ENCODE results near the gene MAP6.
A peak's percentile ranks its signal among the peaks of the same experiment; 100 is the strongest.

Gene MAP6

GRCh38 chr11:75567971-75568370, 100.9 kb downstream of the MAP6 start:
- DNase-seq (ENCODE audit: low read depth), result no peak

- DNase-seq (ENCODE audit: low read depth), result no peak
These were observed 102.0 kb downstream of the MAP6 start for GRCh38 chr11:75566763-75567279.

GRCh38 chr11:75565916-75566762, 102.7 kb downstream of the MAP6 start:
- no peak for DNase-seq (ENCODE audit: low read depth)

GRCh38 chr11:75565221-75565814, 103.5 kb downstream of the MAP6 start:
- DNase-seq (ENCODE audit: low read depth), result peak; percentile 80

GRCh38 chr11:75563978-75564552, 104.8 kb downstream of the MAP6 start:
- peak; percentile 73 for DNase-seq (ENCODE audit: low read depth)

- DNase-seq (ENCODE audit: low read depth), result no peak
These were observed 105.3 kb downstream of the MAP6 start for GRCh38 chr11:75563501-75563977.

- DNase-seq (ENCODE audit: low read depth), result no peak
These were observed 105.9 kb downstream of the MAP6 start for GRCh38 chr11:75562836-75563484.

- DNase-seq (ENCODE audit: low read depth), result peak; percentile 88
These were observed 106.6 kb downstream of the MAP6 start, which contains the start of gene SERPINH1 for GRCh38 chr11:75562048-75562835. Gene SERPINH1 (plus strand): TSS chr11:75562253. CDS start chr11:75566350, 4,097 bp downstream.

- DNase-seq (ENCODE audit: low read depth), result no peak
These were observed 107.3 kb downstream of the MAP6 start for GRCh38 chr11:75561426-75562047.

- no peak for DNase-seq (ENCODE audit: low read depth)
These were observed 108.2 kb downstream of the MAP6 start for GRCh38 chr11:75560644-75561043.

- DNase-seq (ENCODE audit: low read depth), result no peak
These were observed 109.6 kb downstream of the MAP6 start for GRCh38 chr11:75558939-75559843.

- peak; percentile 85 for DNase-seq (ENCODE audit: low read depth)
These were observed 111.0 kb downstream of the MAP6 start for GRCh38 chr11:75557666-75558494.

- DNase-seq (ENCODE audit: low read depth), result no peak
These were observed 112.6 kb downstream of the MAP6 start for GRCh38 chr11:75556275-75556674.

GRCh38 chr11:75555079-75555811, 113.6 kb downstream of the MAP6 start:
- no peak for DNase-seq (ENCODE audit: low read depth)

- peak; percentile 100 for DNase-seq (ENCODE audit: low read depth)
These were observed 114.4 kb downstream of the MAP6 start for GRCh38 chr11:75554258-75555022.

GRCh38 chr11:75553889-75554257, 115.0 kb downstream of the MAP6 start:
- DNase-seq (ENCODE audit: low read depth), result no peak

GRCh38 chr11:75553182-75553581, 115.7 kb downstream of the MAP6 start:
- no peak for DNase-seq (ENCODE audit: low read depth)

All from GM04504 (cell line).